ENCODE measurements around the gene TEX48.

TEX48 gene

GRCh38 chr9:114666401-114666800 is 15.6 kb downstream of the TEX48 start:
- DNase-seq = no peak

GRCh38 chr9:114664181-114664580 is 17.8 kb downstream of the TEX48 start:
- DNase-seq = no peak

- DNase-seq = peak; percentile 33
Measured at GRCh38 chr9:114662081-114662989, 19.7 kb downstream of the TEX48 start.

- no peak for DNase-seq
Measured at GRCh38 chr9:114657705-114658104, 24.3 kb downstream of the TEX48 start, which contains the start of gene TEX53. Gene TEX53, minus strand, starts transcription at chr9:114657805. Its CDS starts 31 bp downstream, at chr9:114657774.

GRCh38 chr9:114656301-114656700 is 25.7 kb downstream of the TEX48 start:
- no peak for DNase-seq

- no peak for DNase-seq
Measured at GRCh38 chr9:114655689-114656088, 26.3 kb downstream of the TEX48 start.

GRCh38 chr9:114653556-114654159 is 28.3 kb downstream of the TEX48 start:
- DNase-seq = peak; percentile 78

- DNase-seq = no peak
Measured at GRCh38 chr9:114652776-114653555, 29.0 kb downstream of the TEX48 start.

GRCh38 chr9:114643896-114644295 is 38.1 kb downstream of the TEX48 start:
- no peak for DNase-seq

GRCh38 chr9:114643001-114643400 is 39.0 kb downstream of the TEX48 start:
- no peak for DNase-seq

- no peak for DNase-seq
Measured at GRCh38 chr9:114641967-114642366, 40.0 kb downstream of the TEX48 start.

- DNase-seq = no peak
Measured at GRCh38 chr9:114638404-114638803, 43.6 kb downstream of the TEX48 start.

GRCh38 chr9:114634387-114634786 is 47.6 kb downstream of the TEX48 start:
- DNase-seq = no peak

GRCh38 chr9:114633438-114634089 is 48.4 kb downstream of the TEX48 start:
- DNase-seq = no peak

GRCh38 chr9:114631166-114631565 is 50.8 kb downstream of the TEX48 start:
- no peak for DNase-seq

GRCh38 chr9:114629563-114630090 is 52.4 kb downstream of the TEX48 start:
- no peak for DNase-seq

GRCh38 chr9:114627553-114627952 is 54.4 kb downstream of the TEX48 start:
- no peak for DNase-seq

- no peak for DNase-seq
Measured at GRCh38 chr9:114626415-114627020, 55.5 kb downstream of the TEX48 start.

GRCh38 chr9:114624677-114625076 is 57.3 kb downstream of the TEX48 start:
- DNase-seq = no peak

GRCh38 chr9:114621975-114622609 is 59.9 kb downstream of the TEX48 start:
- DNase-seq = no peak

GRCh38 chr9:114621561-114621960 is 60.4 kb downstream of the TEX48 start:
- no peak for DNase-seq
